Effector CD4-positive, alpha-beta T cell (primary cell): ENCODE results near the gene KRT38.

Experiments used
- DNase-seq: peaks from one replicate; pipeline ENCODE4 v3.0.0-alpha.2; 2020

The KRT38 gene

DNA sequence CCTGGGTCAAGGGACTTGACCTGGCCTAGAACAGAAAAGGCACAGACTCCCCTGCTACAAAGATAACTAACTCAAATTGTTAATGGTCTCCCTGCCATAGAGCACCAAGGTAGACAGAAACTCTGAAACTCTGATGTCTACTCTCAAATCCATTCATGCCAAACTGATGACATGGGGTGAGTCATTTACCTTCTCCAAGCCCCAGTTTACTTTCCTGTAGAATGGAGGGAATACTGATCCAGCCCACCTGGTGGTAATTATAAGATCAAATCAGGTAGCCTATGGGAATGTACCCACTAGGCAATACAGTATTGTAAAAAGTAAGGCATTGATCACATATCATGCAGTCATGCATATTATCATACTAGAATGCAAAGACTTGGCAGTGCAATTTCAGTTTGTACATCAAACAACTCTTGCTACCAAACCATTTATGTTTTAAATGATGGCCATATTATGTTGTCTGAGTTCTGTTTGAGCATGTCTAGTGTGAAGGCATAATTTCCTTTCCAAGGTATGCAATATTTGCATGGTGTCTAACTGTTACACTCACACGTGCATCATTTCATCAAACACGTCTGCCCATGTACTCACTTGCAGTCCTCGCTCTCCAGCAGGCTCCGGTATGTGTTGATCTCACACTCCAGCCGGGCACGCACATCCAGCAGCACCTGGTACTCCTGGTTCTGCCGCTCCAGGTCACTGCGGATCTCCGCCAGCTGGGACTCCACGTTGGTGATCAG, 46.4 kb downstream of the KRT38 start:
- DNase-seq: no peak

DNA sequence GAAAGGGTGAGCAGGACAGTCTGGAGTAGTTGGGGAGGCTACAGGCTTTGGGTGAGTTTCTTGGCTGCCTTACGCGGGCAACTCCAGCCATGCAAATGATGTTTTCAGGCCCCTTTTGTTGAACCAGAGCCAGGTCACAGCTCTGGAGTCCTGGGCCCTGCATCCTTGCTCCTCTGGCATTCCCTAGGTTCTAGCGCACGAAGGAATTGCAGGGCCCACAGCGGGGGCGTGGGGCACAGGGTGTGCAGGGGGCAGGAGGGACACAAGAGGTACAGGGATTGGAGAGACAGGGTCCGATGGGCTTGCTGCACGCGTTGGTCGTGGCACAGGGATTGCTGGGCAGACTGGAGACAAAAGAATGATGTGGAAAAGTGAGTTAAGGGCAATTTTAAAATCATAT, 47.0 kb downstream of the KRT38 start:
- no peak for DNase-seq

DNA sequence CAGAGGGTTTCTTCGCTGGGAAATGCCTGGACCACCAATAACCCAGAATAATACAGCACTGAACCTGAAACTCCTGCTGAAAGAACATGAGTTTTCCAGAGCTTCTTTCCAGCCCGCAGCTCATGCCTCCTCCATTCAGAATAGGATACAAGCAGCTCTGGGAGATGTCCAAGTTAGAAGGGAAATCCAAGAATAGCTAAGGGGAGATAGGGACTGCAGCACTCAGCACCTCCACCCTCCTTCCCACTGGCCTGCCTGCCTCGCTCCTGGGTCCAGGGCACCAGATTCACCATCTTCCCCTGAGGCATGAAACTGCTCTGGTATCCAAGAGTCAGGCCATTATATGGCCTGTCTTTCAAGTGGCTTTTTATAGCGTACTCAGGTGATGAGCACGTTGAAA, 47.5 kb downstream of the KRT38 start:
- DNase-seq: no peak

DNA sequence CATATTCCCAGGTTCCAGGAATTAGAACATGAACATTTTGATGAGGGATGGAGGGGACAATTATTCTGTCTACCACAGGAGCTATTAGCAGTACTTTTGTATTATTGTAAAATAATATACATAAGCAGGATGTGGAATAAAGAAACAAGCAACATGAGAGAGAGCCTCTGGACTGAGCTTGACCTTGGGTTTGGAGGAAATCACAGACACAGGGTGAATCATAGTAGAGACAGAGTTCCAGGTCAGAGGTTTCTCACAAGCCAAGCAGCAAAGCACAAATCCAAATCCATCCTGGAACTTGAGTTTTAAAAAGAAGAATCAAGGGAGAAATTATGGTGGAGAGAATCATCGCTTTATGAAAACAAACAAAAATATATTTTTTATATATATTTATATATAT, 48.5 kb downstream of the KRT38 start:
- no peak for DNase-seq

DNA sequence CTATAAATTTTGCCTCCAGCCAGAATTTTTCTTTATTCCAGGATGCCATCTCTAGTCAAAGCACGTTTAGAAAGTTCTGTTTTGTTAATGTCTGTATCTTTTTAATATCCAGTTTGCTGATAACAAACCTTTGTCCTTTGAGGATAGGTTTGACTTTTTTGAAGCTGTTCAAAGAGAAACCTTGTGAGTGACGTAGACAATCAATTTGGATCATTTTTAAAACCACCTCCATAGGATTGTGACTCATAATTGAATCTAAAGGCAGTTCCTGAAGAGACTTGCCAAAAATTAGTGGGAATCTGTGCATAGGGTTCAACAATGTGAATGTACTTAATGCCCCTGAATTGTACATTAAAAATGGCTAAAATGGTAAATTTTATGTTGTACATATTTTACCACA, 49.2 kb downstream of the KRT38 start:
- DNase-seq: no peak

DNA sequence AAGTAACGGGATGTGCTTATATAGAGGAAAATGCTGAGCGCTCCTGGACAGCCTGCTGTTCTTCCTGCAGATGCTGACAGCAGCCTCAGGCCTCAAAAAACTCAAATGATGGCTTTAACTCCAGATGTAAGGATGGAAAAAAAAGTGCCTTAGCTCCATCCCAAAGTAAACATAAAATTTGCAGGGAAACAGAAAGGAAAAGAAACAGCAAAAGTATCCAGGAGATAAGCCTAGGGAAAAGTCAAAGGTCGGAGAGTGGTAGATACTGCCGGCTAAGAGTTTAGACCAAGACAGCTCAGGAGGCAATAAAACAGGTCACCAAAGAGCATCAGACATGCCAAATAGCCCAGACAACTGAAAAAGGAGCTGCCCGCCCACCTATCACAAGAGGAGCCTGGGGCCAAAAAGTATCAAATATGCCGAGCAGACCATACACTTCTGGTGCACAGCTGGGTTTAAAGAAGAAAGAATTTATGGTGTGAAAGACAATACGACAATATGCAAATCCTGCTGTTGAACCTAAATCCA, 50.3 kb downstream of the KRT38 start:
- DNase-seq: no peak

DNA sequence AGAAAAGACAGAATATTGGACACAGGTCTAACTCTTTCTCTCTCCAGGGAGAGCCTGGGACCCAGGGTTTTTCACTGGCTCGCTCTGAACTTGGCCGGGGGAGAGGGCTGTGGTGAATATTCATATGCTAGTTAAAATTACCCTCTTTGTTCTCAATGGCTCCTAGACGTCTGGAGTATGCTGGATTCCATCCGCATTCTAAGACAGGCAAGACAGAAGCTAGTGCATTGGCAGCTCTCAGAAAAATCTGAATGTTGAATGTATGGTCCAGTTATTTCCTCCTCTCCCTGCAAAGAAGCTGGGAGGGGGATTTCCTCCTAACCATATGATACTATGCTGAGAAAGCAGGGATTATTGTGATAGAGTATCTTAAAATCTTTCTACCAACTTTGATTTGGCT, 53.1 kb downstream of the KRT38 start:
- no peak for DNase-seq

DNA sequence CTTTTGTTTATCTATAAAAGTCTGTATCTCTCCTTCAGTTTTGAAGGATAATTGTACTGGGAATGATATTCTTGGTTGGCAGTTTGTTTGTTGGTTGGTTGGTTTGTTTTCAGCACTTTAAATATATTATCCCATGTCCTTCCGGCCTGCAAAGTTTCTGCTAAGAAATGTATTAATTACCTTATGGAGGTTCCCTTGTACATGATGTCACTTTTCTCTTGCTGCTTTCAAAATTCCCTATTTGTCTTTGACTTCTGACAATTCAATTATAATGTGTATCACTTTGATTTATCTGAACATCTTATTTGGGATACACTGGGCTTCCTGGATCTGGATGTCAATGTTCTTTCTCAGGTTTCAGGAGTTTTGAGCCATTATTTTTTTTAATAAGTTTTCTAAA, 54.6 kb downstream of the KRT38 start:
- DNase-seq: no peak
